HFFc6 (cell line): ENCODE results near the gene GTF3C4. TPM values are rescaled to one million over a fixed set of nuclear protein-coding genes. Genes with fewer than 3 reads are reported as not detected.
A peak's percentile ranks its signal among the peaks of the same experiment; 100 is the strongest.

Experiments used
- DNase-seq: peaks from one replicate; pipeline ENCODE4 v3.0.0-alpha.2; 2018
- H3K27ac Mint-ChIP-seq: 2 replicates; pipeline ENCODE4 v1.8.0; 2020; ENCODE audit warnings: mild to moderate bottlenecking, mixed read lengths
- H3K27me3 Mint-ChIP-seq: 2 replicates; pipeline ENCODE4 v1.8.0; 2021; ENCODE audit warnings: mild to moderate bottlenecking, moderate library complexity, mixed read lengths; ENCODE audit not compliant: insufficient read depth
- H3K36me3 Mint-ChIP-seq: 2 replicates; pipeline ENCODE4 v1.8.0; 2021; ENCODE audit warnings: low read depth, mixed read lengths
- H3K4me1 Mint-ChIP-seq: 2 replicates; pipeline ENCODE4 v1.8.0; 2020; ENCODE audit warnings: low read depth, mixed read lengths
- H3K4me3 Mint-ChIP-seq: 2 replicates; pipeline ENCODE4 v1.8.0; 2020; ENCODE audit warnings: mild to moderate bottlenecking, moderate library complexity, mixed read lengths
- H3K9me3 Mint-ChIP-seq: 2 replicates; pipeline ENCODE4 v1.8.0; 2020; ENCODE audit warnings: mild to moderate bottlenecking, mixed read lengths
- CTCF ChIP-seq: fragments of 200-600 bp; sonication (generic); IDR thresholded peaks from 2 replicates; pipeline ENCODE4 v1.5.0; 2021; ENCODE audit warnings: antibody characterized with exemption, mild to moderate bottlenecking
- total RNA-seq, 6 experiments: library from RNA; stranded (reverse); fragmentation: NEBNext Ultra II Directional; extraction: Animal tissue kit (Norgen Biotek cat#: 25700); gene quantifications; 2 replicates in 1 of 6; 3 replicates in 5 of 6; pipeline ENCODE4 v1.2.3, GENCODE V29; 2021

Gene GTF3C4
- total RNA-seq, 6 experiments from 2014 or later, result 13.5 to 16.0 (median 15.1) TPM

- Mint-ChIP-seq H3K4me1 (peaks cover 34% of the 10 kb centered on the region), H3K36me3 (peaks cover 63% of the 10 kb centered on the region), H3K9me3 (no peaks in the 10 kb centered on the region), H3K27ac (peak overlapping the region; percentile 88), H3K27me3 (peaks cover 1% of the 10 kb centered on the region; the same call in 1 of the 2 replicates), H3K4me3 (peak overlapping the region; percentile 50)
- no peak for TF ChIP-seq CTCF
- peak; percentile 98 for DNase-seq
These were observed 22.9 kb upstream of the GTF3C4 start for GRCh38 chr9:132647355-132647754.

GRCh38 chr9:132647806-132648205 lies 22.5 kb upstream of the GTF3C4 start:
- Mint-ChIP-seq H3K36me3 (peaks cover 66% of the 10 kb centered on the region), H3K4me1 (peaks cover 34% of the 10 kb centered on the region), H3K4me3 (peak overlapping the region; percentile 50), H3K9me3 (no peaks in the 10 kb centered on the region), H3K27me3 (peaks cover 1% of the 10 kb centered on the region; the same call in 1 of the 2 replicates), H3K27ac (peak overlapping the region; percentile 88)
- no peak for DNase-seq
- no peak for TF ChIP-seq CTCF

- Mint-ChIP-seq H3K4me1 (peaks cover 34% of the 10 kb centered on the region), H3K4me3 (no peak overlapping the region; the same call in 1 of the 2 replicates), H3K9me3 (no peaks in the 10 kb centered on the region), H3K27me3 (peaks cover 1% of the 10 kb centered on the region; the same call in 1 of the 2 replicates), H3K36me3 (peaks cover 62% of the 10 kb centered on the region), H3K27ac (peak overlapping the region; percentile 88)
- no peak for TF ChIP-seq CTCF
- no peak for DNase-seq
These were observed 22.0 kb upstream of the GTF3C4 start for GRCh38 chr9:132648283-132648682.

- DNase-seq, result no peak
- Mint-ChIP-seq H3K27ac (peak overlapping the region; percentile 88; the same call in 1 of the 2 replicates), H3K27me3 (peaks cover 1% of the 10 kb centered on the region; the same call in 1 of the 2 replicates), H3K9me3 (no peaks in the 10 kb centered on the region), H3K4me3 (no peak overlapping the region), H3K36me3 (peaks cover 58% of the 10 kb centered on the region), H3K4me1 (peaks cover 34% of the 10 kb centered on the region)
- no peak for TF ChIP-seq CTCF
These were observed 21.6 kb upstream of the GTF3C4 start for GRCh38 chr9:132648685-132649084.

- no peaks in the 10 kb centered on the region for H3K9me3 Mint-ChIP-seq
- DNase-seq, result peak; percentile 43
- H3K4me3 Mint-ChIP-seq, result no peak overlapping the region
- H3K27me3 Mint-ChIP-seq, result peaks cover 1% of the 10 kb centered on the region; the same call in 1 of the 2 replicates
- H3K27ac Mint-ChIP-seq, result peak overlapping the region; percentile 37; the same call in 1 of the 2 replicates
- peaks cover 34% of the 10 kb centered on the region for H3K4me1 Mint-ChIP-seq
- peak; percentile 77 for TF ChIP-seq CTCF
- H3K36me3 Mint-ChIP-seq, result peaks cover 42% of the 10 kb centered on the region
These were observed 19.0 kb upstream of the GTF3C4 start for GRCh38 chr9:132651259-132651658.

- peaks cover 15% of the 10 kb centered on the region; the same call in 1 of the 2 replicates for H3K36me3 Mint-ChIP-seq
- H3K4me3 Mint-ChIP-seq, result no peak overlapping the region
- DNase-seq, result no peak
- H3K4me1 Mint-ChIP-seq, result peaks cover 5% of the 10 kb centered on the region
- H3K27me3 Mint-ChIP-seq, result peaks cover 1% of the 10 kb centered on the region; the same call in 1 of the 2 replicates
- no peak overlapping the region for H3K27ac Mint-ChIP-seq
- no peaks in the 10 kb centered on the region for H3K9me3 Mint-ChIP-seq
- TF ChIP-seq CTCF, result no peak
These were observed 14.0 kb upstream of the GTF3C4 start for GRCh38 chr9:132656299-132656698.
